PC-3 (cell line): ENCODE measurements around the gene CEP128. TPM values are rescaled to one million over a fixed set of nuclear protein-coding genes. Genes with fewer than 3 reads are reported as not detected.
A peak's percentile ranks its signal among the peaks of the same experiment; 100 is the strongest.

ENCODE experiments used
- ATAC-seq: fragments of 200-7000 bp; cut with Tn5 transposase; 2 replicates; pipeline ENCODE4 v1.9.1; 2020; ENCODE audit warnings: mild to moderate bottlenecking, moderate library complexity
- BruUV-seq: library from RNA; stranded (reverse); fragments of 400-500 nt; replicated peaks from 2 replicates; lab custom pipeline; 2021; lab: Mats Ljungman, UMichigan
- CTCF ChIA-PET: fragments of 300-600 bp; sonication (Branson Sonifier 250); formaldehyde crosslinking; loops from one replicate; lab custom pipeline; 2022; ENCODE audit warnings: antibody characterized with exemption; lab: Charles Lee
- POLR2A ChIA-PET: fragments of 300-600 bp; sonication (Branson Sonifier 250); formaldehyde crosslinking; loops from one replicate; lab custom pipeline; 2022; ENCODE audit warnings: antibody characterized with exemption; ENCODE audit not compliant: unreplicated experiment; lab: Charles Lee
- DNase-seq: peaks from one replicate; pipeline ENCODE4 v3.0.0-alpha.2; 2015
- H2AFZ ChIP-seq: fragments of 300-600 bp; sonication (generic); 2 replicates; pipeline ENCODE4 v1.6.0; 2016; ENCODE audit warnings: antibody characterized with exemption, low read length
- H3F3A ChIP-seq: fragments of 300-600 bp; sonication (generic); one replicate; pipeline ENCODE4 v1.6.0; 2017; ENCODE audit warnings: antibody characterized with exemption, low read length, control low read depth, mild to moderate bottlenecking; ENCODE audit not compliant: unreplicated experiment
- H3K27ac ChIP-seq: fragments of 300-600 bp; sonication (generic); 2 replicates; pipeline ENCODE4 v1.5.1; 2016; ENCODE audit warnings: mild to moderate bottlenecking, low read length
- H3K27me3 ChIP-seq: fragments of 300-600 bp; sonication (generic); 2 replicates; pipeline ENCODE4 v1.6.1; 2016; ENCODE audit warnings: low read length, mixed read lengths
- H3K36me3 ChIP-seq: fragments of 300-600 bp; sonication (generic); 2 replicates; pipeline ENCODE4 v1.6.1; 2016; ENCODE audit warnings: low read depth, mixed run types, low read length, mixed read lengths
- H3K4me1 ChIP-seq: fragments of 300-600 bp; sonication (generic); 2 replicates; pipeline ENCODE4 v1.5.1; 2016; ENCODE audit warnings: low read length; ENCODE audit not compliant: insufficient read depth
- H3K4me2 ChIP-seq: fragments of 300-600 bp; sonication (generic); 2 replicates; pipeline ENCODE4 v1.6.0; 2016; ENCODE audit warnings: low read length
- H3K4me3 ChIP-seq: fragments of 300-600 bp; sonication (generic); 2 replicates; pipeline ENCODE4 v1.5.1; 2016; ENCODE audit warnings: mild to moderate bottlenecking, low read length, mixed read lengths
- H3K79me2 ChIP-seq: fragments of 300-600 bp; sonication (generic); 2 replicates; pipeline ENCODE4 v1.6.1; 2017; ENCODE audit warnings: low read length, mixed read lengths
- H3K9ac ChIP-seq: fragments of 300-600 bp; sonication (generic); 2 replicates; pipeline ENCODE4 v1.6.0; 2016; ENCODE audit warnings: mild to moderate bottlenecking, low read length
- H3K9me2 ChIP-seq: fragments of 300-600 bp; sonication (generic); replicated peaks from 2 replicates; pipeline ENCODE4 v1.6.1; 2016; ENCODE audit warnings: mixed run types, low read length, mixed read lengths
- H3K9me3 ChIP-seq: fragments of 300-600 bp; sonication (generic); 2 replicates; pipeline ENCODE4 v1.6.1; 2016; ENCODE audit warnings: low read length, mixed read lengths
- H4K20me1 ChIP-seq: fragments of 300-600 bp; sonication (generic); 2 replicates; pipeline ENCODE4 v1.6.1; 2016; ENCODE audit warnings: low read length, mixed read lengths
- EZH2 ChIP-seq: fragments of 300-600 bp; sonication (generic); IDR thresholded peaks from one replicate; pipeline ENCODE4 v1.6.1; 2017; ENCODE audit warnings: antibody characterized with exemption, mild to moderate bottlenecking, low read length; ENCODE audit not compliant: unreplicated experiment
- EZH2phosphoT487 ChIP-seq: fragments of 300-600 bp; sonication (generic); IDR thresholded peaks from 2 replicates; pipeline ENCODE4 v1.6.1; 2018; ENCODE audit warnings: mild to moderate bottlenecking, antibody characterized with exemption, low read length, borderline replicate concordance
- intact Hi-C: fragments of 100-400 bp; cut with micrococcal nuclease; formaldehyde crosslinking; loops from 2 replicates; pipeline ENCODE4 v1.9.0; 2023
- total RNA-seq: library from RNA; depleted of rRNA; stranded (reverse); fragments of >200 nt; gene quantifications from 2 replicates; pipeline ENCODE4 v1.2.3, GENCODE V29; 2014
- TF ChIP-seq, protein P1 (sequence below): fragments of 300-600 bp; sonication (generic); conservative IDR thresholded peaks from 2 replicates; pipeline ENCODE4 v1.5.1; 2017; ENCODE audit warnings: antibody characterized with exemption, low read depth, mild to moderate bottlenecking, low read length

CEP128 gene
- total RNA-seq, 1 experiment from 2014 or later, result 11.6 TPM

DNA sequence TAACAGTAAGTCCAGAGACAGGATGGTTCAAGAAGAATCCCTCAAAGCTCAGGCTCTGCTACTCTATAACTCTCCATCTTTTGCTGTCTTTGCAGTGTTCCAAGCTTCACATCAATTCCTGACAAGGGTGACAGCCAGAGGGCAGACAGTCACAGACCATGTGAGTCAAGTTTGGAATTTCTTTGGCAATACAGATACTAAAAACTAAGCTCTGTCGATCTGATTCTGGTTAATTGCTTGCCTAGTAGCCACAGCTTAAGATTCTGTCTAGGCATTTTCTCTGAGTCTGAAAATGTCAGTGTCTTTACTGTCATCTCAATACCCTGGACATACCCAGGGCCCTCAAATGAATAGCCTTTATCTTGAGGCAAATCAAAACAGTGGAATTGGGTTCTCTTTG, 153.7 kb downstream of the CEP128 start:
- POLR2A ChIA-PET, result no interaction called here
- Histone ChIP-seq H2AFZ (no peak overlapping the region), H3K4me3 (no peak overlapping the region), H3F3A (no peaks in the 10 kb centered on the region), H3K4me2 (no peak overlapping the region), H3K27me3 (no peaks in the 10 kb centered on the region), H3K9me2 (no peaks in the 10 kb centered on the region), H3K36me3 (peaks cover 5% of the 10 kb centered on the region; the same call in 1 of the 2 replicates), H3K27ac (no peak overlapping the region), H3K4me1 (no peaks in the 10 kb centered on the region), H3K9ac (no peak overlapping the region), H3K79me2 (no peaks in the 10 kb centered on the region), H4K20me1 (no peaks in the 10 kb centered on the region), H3K9me3 (no peaks in the 10 kb centered on the region)
- ATAC-seq, result no peak
- TF ChIP-seq EZH2phosphoT487, result no peak
- no peak for TF ChIP-seq EZH2
- TF ChIP-seq, protein P1, sequence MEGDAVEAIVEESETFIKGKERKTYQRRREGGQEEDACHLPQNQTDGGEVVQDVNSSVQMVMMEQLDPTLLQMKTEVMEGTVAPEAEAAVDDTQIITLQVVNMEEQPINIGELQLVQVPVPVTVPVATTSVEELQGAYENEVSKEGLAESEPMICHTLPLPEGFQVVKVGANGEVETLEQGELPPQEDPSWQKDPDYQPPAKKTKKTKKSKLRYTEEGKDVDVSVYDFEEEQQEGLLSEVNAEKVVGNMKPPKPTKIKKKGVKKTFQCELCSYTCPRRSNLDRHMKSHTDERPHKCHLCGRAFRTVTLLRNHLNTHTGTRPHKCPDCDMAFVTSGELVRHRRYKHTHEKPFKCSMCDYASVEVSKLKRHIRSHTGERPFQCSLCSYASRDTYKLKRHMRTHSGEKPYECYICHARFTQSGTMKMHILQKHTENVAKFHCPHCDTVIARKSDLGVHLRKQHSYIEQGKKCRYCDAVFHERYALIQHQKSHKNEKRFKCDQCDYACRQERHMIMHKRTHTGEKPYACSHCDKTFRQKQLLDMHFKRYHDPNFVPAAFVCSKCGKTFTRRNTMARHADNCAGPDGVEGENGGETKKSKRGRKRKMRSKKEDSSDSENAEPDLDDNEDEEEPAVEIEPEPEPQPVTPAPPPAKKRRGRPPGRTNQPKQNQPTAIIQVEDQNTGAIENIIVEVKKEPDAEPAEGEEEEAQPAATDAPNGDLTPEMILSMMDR, result no peak
- peak; percentile 5 for DNase-seq
- no TSS peak for BruUV-seq
- CTCF ChIA-PET, result interaction anchor here (0.7 kb wide), 1 partner anchor 39 kb away, joined by 3 read pairs; no protein-coding TSS in a partner anchor
- intact Hi-C loops, result loop anchor here (5.0 kb wide), 1 partner anchor 201 kb away; no protein-coding TSS in a partner anchor

DNA sequence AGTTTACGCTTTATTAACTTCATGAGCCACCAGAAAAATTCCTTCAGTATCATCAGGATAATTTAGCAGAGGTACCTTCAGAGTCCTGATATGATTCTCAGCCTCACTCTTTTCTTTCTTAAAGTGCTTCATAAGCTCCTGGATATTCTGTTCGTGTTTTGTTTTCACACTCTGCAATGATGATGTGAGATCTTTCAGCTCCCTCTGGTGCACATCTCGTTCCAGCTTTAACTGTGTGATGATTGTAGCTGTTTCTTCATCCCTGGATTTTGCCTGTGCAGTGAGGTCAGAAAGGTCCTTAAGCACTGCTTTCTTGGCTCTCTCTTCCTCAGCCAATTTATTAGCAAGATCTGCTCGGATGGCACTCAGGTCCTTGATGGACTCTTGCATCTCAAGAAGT, 156.7 kb downstream of the CEP128 start:
- ChIA-PET CTCF (interaction anchor here (1.2 kb wide), 1 partner anchor 199 kb away, joined by 5 read pairs; no protein-coding TSS in a partner anchor), POLR2A (no interaction called here)
- Histone ChIP-seq H3K79me2 (no peaks in the 10 kb centered on the region), H3K27ac (no peak overlapping the region), H3K4me2 (no peak overlapping the region), H4K20me1 (no peaks in the 10 kb centered on the region), H3K36me3 (peaks cover 5% of the 10 kb centered on the region; the same call in 1 of the 2 replicates), H3K9me2 (no peaks in the 10 kb centered on the region), H3F3A (no peaks in the 10 kb centered on the region), H2AFZ (no peak overlapping the region), H3K4me1 (no peaks in the 10 kb centered on the region), H3K27me3 (no peaks in the 10 kb centered on the region), H3K9me3 (no peaks in the 10 kb centered on the region), H3K4me3 (no peak overlapping the region), H3K9ac (no peak overlapping the region)
- TF ChIP-seq EZH2phosphoT487 (no peak), EZH2 (no peak)
- TF ChIP-seq, protein P1, result no peak
- intact Hi-C loops, result loop anchor here (2.0 to 5.0 kb wide), 2 partner anchors 198 to 728 kb away; no protein-coding TSS in a partner anchor
- BruUV-seq, result no TSS peak
- DNase-seq, result no peak
- ATAC-seq, result 0 out of 2 replicates have a peak, but pooled peaks have one; percentile 15

DNA sequence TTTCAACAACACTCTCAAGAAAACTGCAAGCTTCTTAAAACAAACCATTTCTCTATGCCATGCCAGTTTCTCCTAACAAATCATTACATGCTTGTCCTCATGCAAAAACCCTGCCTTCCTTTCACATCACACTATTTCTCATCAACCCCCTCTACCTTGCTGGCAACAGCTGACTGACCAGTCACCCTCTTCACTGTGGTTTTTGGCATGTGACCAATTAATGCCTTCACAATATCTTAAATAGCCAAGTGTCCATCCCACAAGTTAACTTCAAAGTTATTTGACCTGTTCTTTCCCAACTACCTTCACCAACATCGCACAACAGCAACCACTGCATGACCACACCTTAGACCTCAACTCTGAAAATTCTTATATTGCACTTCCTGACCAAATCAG, 159.6 kb downstream of the CEP128 start:
- no peaks in the 10 kb centered on the region for H3K4me1 ChIP-seq
- DNase-seq (peak; percentile 37), ATAC-seq (no peak)
- intact Hi-C loops, result no loop called here
- no TSS peak for BruUV-seq
- H2AFZ ChIP-seq, result no peak overlapping the region
- H3K9ac ChIP-seq, result no peak overlapping the region
- ChIA-PET CTCF (no interaction called here), POLR2A (no interaction called here)
- no peaks in the 10 kb centered on the region for H3K9me2 ChIP-seq
- H3K4me2 ChIP-seq, result no peak overlapping the region
- H4K20me1 ChIP-seq, result no peaks in the 10 kb centered on the region
- H3K36me3 ChIP-seq, result peaks cover 5% of the 10 kb centered on the region; the same call in 1 of the 2 replicates
- H3K79me2 ChIP-seq, result no peaks in the 10 kb centered on the region
- no peaks in the 10 kb centered on the region for H3K27me3 ChIP-seq
- TF ChIP-seq, protein P1, result no peak
- TF ChIP-seq EZH2phosphoT487, result no peak
- TF ChIP-seq EZH2, result no peak
- no peak overlapping the region for H3K4me3 ChIP-seq
- H3K9me3 ChIP-seq, result no peaks in the 10 kb centered on the region
- H3K27ac ChIP-seq, result no peak overlapping the region
- H3F3A ChIP-seq, result no peaks in the 10 kb centered on the region
